GM12878 (cell line): ENCODE measurements around the gene FGR. TPM values are rescaled to one million over a fixed set of nuclear protein-coding genes. Genes with fewer than 3 reads are reported as not detected.

Experiments used
- ATAC-seq: fragments of 200-7000 bp; cut with Tn5 transposase; 3 replicates; pipeline ENCODE4 v1.9.1; 2020; ENCODE audit warnings: mild to moderate bottlenecking, moderate library complexity
- BruUV-seq: library from RNA; stranded (reverse); fragments of 400-500 nt; replicated peaks from 2 replicates; lab custom pipeline; 2021; lab: Mats Ljungman, UMichigan
- CTCF ChIA-PET: fragments of 300-600 bp; sonication (Branson Sonifier 250); formaldehyde crosslinking; extraction: SDS; loops from one replicate; lab custom pipeline; 2021; ENCODE audit warnings: inconsistent platforms; lab: Yijun Ruan, JAX
- POLR2A ChIA-PET: fragments of 350-600 bp; formaldehyde crosslinking; extraction: SDS; loops from one replicate; lab custom pipeline; 2021; ENCODE audit warnings: inconsistent platforms; lab: Charles Lee
- RAD21 ChIA-PET: fragments of 300-600 bp; sonication (Branson Sonifier 250); formaldehyde crosslinking; loops from one replicate; lab custom pipeline; 2023; ENCODE audit warnings: antibody characterized with exemption; ENCODE audit not compliant: unreplicated experiment; lab: Charles Lee
- SMC1A ChIA-PET: fragments of 300-600 bp; sonication (Branson Sonifier 250); formaldehyde crosslinking; loops from one replicate; lab custom pipeline; 2023; ENCODE audit not compliant: unreplicated experiment, uncharacterized antibody; lab: Charles Lee
- DNase-seq: peaks from one replicate; pipeline ENCODE4 v3.0.0-alpha.2; 2011; ENCODE audit warnings: low read depth, low spot score
- FAIRE-seq: peaks from 3 replicates; lab custom pipeline; 2011; peaks lifted over from hg19 to GRCh38; lab: Jason Lieb, UNC
- H2AFZ ChIP-seq: 2 replicates; pipeline ENCODE4 v1.6.0; 2011; ENCODE audit warnings: low read depth, low read length, control low read depth; ENCODE audit not compliant: control insufficient read depth
- H3K27ac ChIP-seq: 2 replicates; pipeline ENCODE4 v1.5.1; 2011; ENCODE audit warnings: control low read depth; ENCODE audit not compliant: control insufficient read depth, insufficient read depth
- H3K27me3 ChIP-seq, 2 experiments: replicated peaks in 1 of 2; 2 replicates each; pipeline versions ENCODE4 v1.6.0 to v1.6.1; 2011; ENCODE audit warnings: low read length in 1 of 2; ENCODE audit not compliant: control insufficient read depth in 2 of 2, insufficient read depth in 2 of 2
- H3K36me3 ChIP-seq, 2 experiments: 2 replicates each; pipeline ENCODE4 v1.5.1; 2011; ENCODE audit warnings: low read length in 1 of 2; ENCODE audit not compliant: control insufficient read depth in 2 of 2, insufficient read depth in 2 of 2
- H3K4me1 ChIP-seq: 2 replicates; pipeline ENCODE4 v1.6.1; 2011; ENCODE audit warnings: mild to moderate bottlenecking, low read length, moderate library complexity, mixed read lengths; ENCODE audit not compliant: control insufficient read depth, insufficient read depth
- H3K4me2 ChIP-seq: 2 replicates; pipeline ENCODE4 v1.6.0; 2011; ENCODE audit warnings: control low read depth; ENCODE audit not compliant: control insufficient read depth, insufficient read depth
- H3K4me3 ChIP-seq: fragments of 200-600 bp; sonication (generic); 2 replicates; pipeline ENCODE4 v1.5.1; 2016
- H3K79me2 ChIP-seq: 2 replicates; pipeline ENCODE4 v1.6.0; 2011; ENCODE audit warnings: low read length; ENCODE audit not compliant: control insufficient read depth, insufficient read depth
- H3K9ac ChIP-seq: 2 replicates; pipeline ENCODE4 v1.8.0; 2011; ENCODE audit warnings: low read length, control low read depth, mixed read lengths; ENCODE audit not compliant: control insufficient read depth, insufficient read depth
- H3K9me3 ChIP-seq: replicated peaks from 3 replicates; pipeline ENCODE4 v1.5.1; 2011; ENCODE audit warnings: mild to moderate bottlenecking, low read length; ENCODE audit not compliant: control insufficient read depth, insufficient read depth
- H4K20me1 ChIP-seq: 2 replicates; pipeline ENCODE4 v1.6.0; 2011; ENCODE audit not compliant: control insufficient read depth, insufficient read depth
- RBBP5 ChIP-seq: fragments of 200-600 bp; sonication (generic); conservative IDR thresholded peaks from 2 replicates; pipeline ENCODE4 v1.6.1; 2016
- SPI1 ChIP-seq: IDR thresholded peaks from 2 replicates; pipeline ENCODE4 v1.6.1; 2011; ENCODE audit warnings: low read depth, mild to moderate bottlenecking, low read length, moderate library complexity, borderline replicate concordance; ENCODE audit not compliant: insufficient read depth
- YBX1 ChIP-seq: fragments of 450-650 bp; IDR thresholded peaks from 2 replicates; pipeline ENCODE4 v1.6.1; 2016; ENCODE audit warnings: antibody characterized with exemption
- WGBS: methylation state at CpG from one replicate; pipeline ENCODE4 v1.1.6; 2016; ENCODE audit warnings: low lambda C conversion rate; ENCODE audit not compliant: insufficient replicate concordance, insufficient coverage; ENCODE audit errors: missing lambda C conversion rate; 5-methylcytosine and 5-hydroxymethylcytosine counted together
- in situ Hi-C: fragments of 300-500 bp; cut with MboI; formaldehyde crosslinking; loops from 9 replicates; pipeline ENCODE4 v1.14.3; 2018; ENCODE audit warnings: mixed read lengths
- intact Hi-C: fragments of 100-400 bp; cut with micrococcal nuclease; formaldehyde crosslinking; loops from one replicate; pipeline ENCODE4 v1.14.2; 2022; ENCODE audit not compliant: unreplicated experiment
- polyA plus RNA-seq, 11 experiments: library from polyadenylated mRNA; depleted of rRNA in 4 of 11; unstranded in 6 of 11; stranded (reverse) in 5 of 11; fragments of >200 nt; fragmentation: Nextera tagmentation in 4 of 11; fragmentation: Illumina TruSeq in 1 of 11; extraction: Ambion mirVana in 4 of 11; extraction: Trizol in 1 of 11; gene quantifications; 1 replicate in 1 of 11; 2 replicates in 10 of 11; pipeline versions ENCODE4 v1.2.1 to v1.2.3, GENCODE V29; 2011 to 2016; ENCODE audit warnings: inconsistent platforms in 2 of 11, missing spikeins in 2 of 11, low read depth in 1 of 11
- total RNA-seq, 4 experiments: library from RNA; depleted of rRNA in 3 of 4; stranded (reverse); fragments of >200 nt in 3 of 4; fragmentation: Illumina TruSeq in 1 of 4; extraction: Trizol in 1 of 4; gene quantifications; 2 replicates each; pipeline versions ENCODE4 v1.2.1 to v1.2.3, GENCODE V29; 2013 to 2021
- TF ChIP-seq, protein P1 (sequence below): IDR thresholded peaks from 2 replicates; pipeline ENCODE4 v1.6.1; 2011; ENCODE audit warnings: low read depth, low read length, improper control_type of control experiment, borderline replicate concordance

FGR gene
- total and polyA plus RNA-seq, 10 of the 15 experiments (the other 5 are each of a cell fraction or from before 2014, with no cell fraction given): 10.9 to 193 (median 74.7) TPM

DNA sequence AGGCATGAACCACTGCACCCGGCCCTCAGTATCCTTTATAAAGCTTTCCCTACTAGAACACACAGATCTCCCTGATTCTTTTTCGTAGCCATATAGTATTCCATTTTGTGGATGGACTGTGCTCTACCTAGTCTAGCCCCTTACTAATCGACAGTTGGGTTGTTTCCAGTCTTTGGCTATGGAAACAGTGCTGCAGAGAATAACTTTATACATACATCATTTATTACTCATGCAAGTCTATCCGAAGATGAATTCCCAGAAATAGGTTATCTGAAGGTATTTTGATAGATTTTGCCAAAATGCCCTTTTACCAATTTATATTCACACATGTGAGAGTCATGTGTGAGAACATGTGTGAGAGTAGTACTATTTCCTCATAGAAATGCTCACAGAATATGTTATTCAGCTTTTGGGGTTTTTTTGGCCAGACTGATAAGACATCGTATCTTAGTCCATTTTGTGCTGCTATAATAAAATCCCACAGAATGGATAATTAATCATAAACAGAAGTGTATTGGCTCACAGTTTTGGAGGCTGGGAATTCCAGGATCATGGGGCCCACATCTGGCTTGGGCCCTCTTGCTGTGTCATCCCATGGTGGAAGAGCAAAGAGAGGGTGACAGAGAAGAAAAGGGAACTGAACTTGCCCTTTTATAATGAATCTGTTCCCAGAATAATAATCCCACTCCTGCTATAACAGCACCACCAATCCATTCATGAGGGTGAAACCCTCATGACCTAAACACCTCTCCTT is 17.3 kb upstream of the FGR start:
- ChIA-PET RAD21 (interaction anchor here (1.2 kb wide), 2 partner anchors 11 to 44 kb away, joined by 3 to 5 read pairs; no protein-coding TSS in a partner anchor), POLR2A (interaction anchor here (1.1 to 2.3 kb wide), 2 partner anchors 13 to 19 kb away, joined by 3 to 11 read pairs; no protein-coding TSS in a partner anchor), SMC1A (interaction anchor here (1.1 to 1.6 kb wide), 2 partner anchors 10 to 20 kb away, joined by 3 to 5 read pairs; partner anchors contain the start of gene IFI6), CTCF (interaction anchor here (1.3 kb wide), 1 partner anchor 14 kb away, joined by 4 read pairs; no protein-coding TSS in a partner anchor)
- no TSS peak for BruUV-seq
- Histone ChIP-seq H3K9me3 (no peaks in the 10 kb centered on the region), H3K27me3 (no peaks in the 10 kb centered on the region), H3K27ac (no peak overlapping the region; the same call in 1 of the 2 replicates), H3K4me2 (no peak overlapping the region), H3K36me3 (no peaks in the 10 kb centered on the region), H3K4me3 (no peak overlapping the region), H3K9ac (no peak overlapping the region), H3K79me2 (no peaks in the 10 kb centered on the region), H2AFZ (no peak overlapping the region), H3K4me1 (peaks cover 43% of the 10 kb centered on the region), H4K20me1 (no peaks in the 10 kb centered on the region)
- in situ Hi-C loops: no loop called here
- intact Hi-C loops: no loop called here
- DNase-seq: no peak
- no peak for TF ChIP-seq YBX1
- TF ChIP-seq SPI1: 0 out of 2 replicates have a peak, but pooled peaks have one; percentile 9
- TF ChIP-seq, protein P1, sequence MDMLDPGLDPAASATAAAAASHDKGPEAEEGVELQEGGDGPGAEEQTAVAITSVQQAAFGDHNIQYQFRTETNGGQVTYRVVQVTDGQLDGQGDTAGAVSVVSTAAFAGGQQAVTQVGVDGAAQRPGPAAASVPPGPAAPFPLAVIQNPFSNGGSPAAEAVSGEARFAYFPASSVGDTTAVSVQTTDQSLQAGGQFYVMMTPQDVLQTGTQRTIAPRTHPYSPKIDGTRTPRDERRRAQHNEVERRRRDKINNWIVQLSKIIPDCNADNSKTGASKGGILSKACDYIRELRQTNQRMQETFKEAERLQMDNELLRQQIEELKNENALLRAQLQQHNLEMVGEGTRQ: no peak
- TF ChIP-seq RBBP5: no peak
- no peak for FAIRE-seq
- no peak for ATAC-seq
- WGBS: 90% methylated on average over 5 of the region's 5 CpGs
